Tibial artery (tissue), 4 donors: Measurements from ENCODE around the gene SULT1A2.
"Not testable (repeated sequence)": the region's sequence is repeated elsewhere in the genome, so short reads cannot be mapped to it uniquely, and the experiment has no call there.

Experiments
- DNase-seq, 2 donors: peaks; one replicate each; pipeline ENCODE4 v3.0.0-alpha.2; 2019
- H3K27ac ChIP-seq, 2 donors: fragments of 200-600 bp; sonication (generic) in 1 of 2; 1 replicate in 1 of 2; 2 replicates in 1 of 2; pipeline ENCODE4 v1.5.1; 2018 to 2019; ENCODE audit warnings: mild to moderate bottlenecking in 1 of 2
- H3K27me3 ChIP-seq, 2 donors: fragments of 200-600 bp; sonication (generic) in 1 of 2; one replicate each; pipeline versions ENCODE4 v1.5.1 to v1.6.0; 2016 to 2019
- H3K36me3 ChIP-seq, 3 donors: fragments of 200-600 bp; sonication (generic) in 2 of 3; one replicate each; pipeline ENCODE4 v1.5.1; 2016 to 2019; ENCODE audit warnings: mild to moderate bottlenecking in 2 of 3
- H3K4me1 ChIP-seq, 4 donors: fragments of 200-600 bp; sonication (generic) in 2 of 4; 1 replicate in 3 of 4; 2 replicates in 1 of 4; pipeline ENCODE4 v1.5.1; 2016 to 2019
- H3K4me3 ChIP-seq, 2 donors: fragments of 200-600 bp; sonication (generic) in 1 of 2; 1 replicate in 1 of 2; 2 replicates in 1 of 2; pipeline ENCODE4 v1.5.1; 2018 to 2019; ENCODE audit warnings: mild to moderate bottlenecking in 2 of 2
- H3K9me3 ChIP-seq, 3 donors: fragments of 200-600 bp; sonication (generic) in 1 of 3; one replicate each; pipeline ENCODE4 v1.5.1; 2016 to 2019
- intact Hi-C: fragments of 100-400 bp; cut with DNase I; formaldehyde crosslinking; loops from one replicate; pipeline ENCODE4 v1.15.0; 2023; ENCODE audit warnings: low total_unique reads
- TF ChIP-seq, protein P1 (sequence below), 2 experiments: fragments of 200-600 bp in 1 of 2; fragments of 450-650 bp in 1 of 2; IDR thresholded peaks; one replicate each; pipeline ENCODE4 v1.5.1; 2017 to 2019; ENCODE audit warnings: antibody characterized with exemption in 2 of 2, mild to moderate bottlenecking in 1 of 2, moderate library complexity in 1 of 2

The SULT1A2 gene

DNA sequence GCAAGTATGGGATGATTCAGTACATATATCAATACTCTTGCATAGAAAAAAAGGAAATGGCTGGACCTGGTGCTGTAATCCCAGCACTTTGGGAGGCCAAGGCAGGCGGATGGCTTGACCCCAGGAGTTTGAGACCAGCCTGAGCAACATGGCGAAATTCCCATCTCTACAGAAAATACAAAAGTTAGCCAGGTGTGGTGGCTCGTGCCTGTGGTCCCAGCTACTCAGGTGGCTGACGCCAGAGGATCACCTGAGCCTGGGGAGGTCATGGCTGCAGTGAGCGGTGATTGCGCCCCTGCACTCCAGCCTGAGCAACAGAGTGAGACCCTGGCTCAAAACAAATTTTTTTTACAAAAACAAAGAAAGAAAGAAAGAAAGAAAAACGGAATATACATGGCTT lies 50.2 kb downstream of the SULT1A2 start:
- H3K27ac ChIP-seq: no peak overlapping the region
- intact Hi-C loops: no loop called here
- H3K36me3 ChIP-seq: no peaks in the 10 kb centered on the region
- no peak overlapping the region for H3K4me3 ChIP-seq
- H3K9me3 ChIP-seq: no peaks in the 10 kb centered on the region
- no peak for DNase-seq
- peaks cover 0 to 5% of the 10 kb centered on the region in 2 donors for H3K27me3 ChIP-seq
- no peaks in the 10 kb centered on the region for H3K4me1 ChIP-seq
- TF ChIP-seq, protein P1, sequence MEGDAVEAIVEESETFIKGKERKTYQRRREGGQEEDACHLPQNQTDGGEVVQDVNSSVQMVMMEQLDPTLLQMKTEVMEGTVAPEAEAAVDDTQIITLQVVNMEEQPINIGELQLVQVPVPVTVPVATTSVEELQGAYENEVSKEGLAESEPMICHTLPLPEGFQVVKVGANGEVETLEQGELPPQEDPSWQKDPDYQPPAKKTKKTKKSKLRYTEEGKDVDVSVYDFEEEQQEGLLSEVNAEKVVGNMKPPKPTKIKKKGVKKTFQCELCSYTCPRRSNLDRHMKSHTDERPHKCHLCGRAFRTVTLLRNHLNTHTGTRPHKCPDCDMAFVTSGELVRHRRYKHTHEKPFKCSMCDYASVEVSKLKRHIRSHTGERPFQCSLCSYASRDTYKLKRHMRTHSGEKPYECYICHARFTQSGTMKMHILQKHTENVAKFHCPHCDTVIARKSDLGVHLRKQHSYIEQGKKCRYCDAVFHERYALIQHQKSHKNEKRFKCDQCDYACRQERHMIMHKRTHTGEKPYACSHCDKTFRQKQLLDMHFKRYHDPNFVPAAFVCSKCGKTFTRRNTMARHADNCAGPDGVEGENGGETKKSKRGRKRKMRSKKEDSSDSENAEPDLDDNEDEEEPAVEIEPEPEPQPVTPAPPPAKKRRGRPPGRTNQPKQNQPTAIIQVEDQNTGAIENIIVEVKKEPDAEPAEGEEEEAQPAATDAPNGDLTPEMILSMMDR (IDR thresholded peaks at IDR 0.05): no peak

DNA sequence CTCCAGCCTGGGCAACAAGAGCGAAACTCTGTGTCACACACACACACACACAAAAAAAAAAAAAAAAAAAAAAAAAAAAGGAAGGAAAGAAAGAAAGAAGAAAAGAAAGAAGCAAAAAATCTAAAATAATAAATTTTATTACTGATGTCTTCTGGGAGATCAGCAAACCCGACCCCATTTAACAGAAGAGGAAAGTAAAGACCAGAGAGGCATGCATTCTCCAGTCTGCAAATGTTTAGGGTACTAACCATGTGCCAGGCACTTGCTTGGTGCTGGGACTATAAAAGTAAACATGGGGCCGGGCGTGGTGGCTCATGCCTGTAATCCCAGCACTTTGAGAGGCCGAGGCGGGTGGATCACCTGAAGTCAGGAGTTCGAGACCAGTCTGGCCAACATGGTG lies 50.9 kb downstream of the SULT1A2 start:
- H3K27ac ChIP-seq, H3K4me3 ChIP-seq, H3K4me1 ChIP-seq, intact Hi-C loops, DNase-seq, H3K9me3 ChIP-seq, H3K27me3 ChIP-seq, H3K36me3 ChIP-seq: not testable (repeated sequence)

DNA sequence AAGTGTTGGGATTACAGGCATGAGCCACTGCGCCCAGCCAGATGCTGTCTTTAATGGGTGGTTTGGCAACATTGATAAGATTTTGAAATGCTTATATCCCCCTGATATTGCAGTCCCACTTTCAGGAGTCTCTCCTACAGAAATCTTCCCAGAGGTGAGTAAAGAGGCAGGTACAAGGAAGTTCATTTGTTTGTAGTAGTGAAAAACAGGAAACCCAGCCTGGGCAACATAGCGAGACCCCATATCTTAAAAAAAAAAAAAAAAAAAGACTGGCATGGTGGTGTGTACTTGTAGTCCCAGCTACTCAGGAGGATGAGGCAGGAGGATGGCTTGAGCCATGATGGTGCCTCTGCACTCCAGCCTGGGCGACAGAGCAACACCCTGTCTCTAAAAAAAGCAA lies 51.9 kb downstream of the SULT1A2 start:
- TF ChIP-seq, protein P1 (IDR thresholded peaks at IDR 0.05): no peak
- Histone ChIP-seq H3K27me3 (peaks cover 0 to 5% of the 10 kb centered on the region in 2 donors), H3K36me3 (no peaks in the 10 kb centered on the region), H3K27ac (no peak overlapping the region), H3K4me1 (no peaks in the 10 kb centered on the region), H3K4me3 (no peak overlapping the region), H3K9me3 (no peaks in the 10 kb centered on the region)
- intact Hi-C loops: no loop called here
- DNase-seq: no peak

DNA sequence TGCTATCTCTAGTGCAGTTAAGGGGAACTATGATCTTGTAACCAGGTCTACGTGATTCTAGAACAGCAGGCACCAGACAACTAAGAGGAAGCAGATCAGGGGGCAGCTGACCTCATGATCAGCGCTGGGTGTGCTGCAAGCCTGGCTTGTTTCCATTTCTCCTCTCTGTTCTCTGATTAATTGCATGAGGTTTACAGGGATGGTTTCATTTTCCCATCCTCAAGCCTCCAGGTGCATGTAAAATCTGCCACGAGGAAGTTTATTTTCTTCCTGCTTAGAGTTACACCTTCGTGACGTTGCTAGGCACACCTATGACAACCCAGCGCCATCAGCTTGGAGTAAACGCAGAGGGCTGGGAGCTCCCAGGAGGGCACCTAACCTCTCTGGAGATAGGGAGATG lies 53.8 kb downstream of the SULT1A2 start:
- no peaks in the 10 kb centered on the region for H3K27me3 ChIP-seq
- peaks cover 0 to 1% (median under 1%) of the 10 kb centered on the region in 3 donors for H3K36me3 ChIP-seq
- H3K9me3 ChIP-seq: no peaks in the 10 kb centered on the region
- intact Hi-C loops: no loop called here
- H3K4me3 ChIP-seq: no peak overlapping the region
- peaks cover 0 to 14% (median 11%) of the 10 kb centered on the region in 4 donors for H3K4me1 ChIP-seq
- peak; percentile 44 to 75 for DNase-seq
- TF ChIP-seq, protein P1 (IDR thresholded peaks at IDR 0.05): no peak
- H3K27ac ChIP-seq: no peak overlapping the region

DNA sequence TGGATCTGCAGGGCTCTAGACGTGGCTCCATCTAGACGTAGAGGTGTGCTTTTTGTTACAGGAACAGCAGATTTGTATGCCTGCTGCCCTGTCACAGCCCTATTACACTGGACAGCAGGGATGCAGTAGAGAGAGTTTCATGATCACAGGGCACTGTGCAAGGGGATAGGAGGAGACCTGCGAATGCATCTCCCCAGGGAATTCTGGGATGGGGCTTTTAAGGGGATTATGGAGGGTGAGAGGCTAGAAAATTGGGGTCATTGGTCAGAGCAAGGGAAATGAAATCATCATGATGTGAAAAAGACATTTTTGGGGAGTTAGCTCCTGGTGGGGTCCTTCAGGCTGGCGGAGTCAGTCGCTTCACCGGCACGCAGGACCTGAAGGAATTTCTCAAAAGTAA lies 54.2 kb downstream of the SULT1A2 start:
- H3K9me3 ChIP-seq: peaks cover 0 to 4% (median 0%) of the 10 kb centered on the region in 3 donors
- H3K36me3 ChIP-seq: peaks cover 0 to 6% (median 4%) of the 10 kb centered on the region in 3 donors
- H3K27me3 ChIP-seq: no peaks in the 10 kb centered on the region
- intact Hi-C loops: no loop called here
- H3K27ac ChIP-seq: no peak overlapping the region
- no peak overlapping the region for H3K4me3 ChIP-seq
- peaks cover 0 to 18% (median 15%) of the 10 kb centered on the region in 4 donors for H3K4me1 ChIP-seq
- TF ChIP-seq, protein P1 (IDR thresholded peaks at IDR 0.05): no peak
- DNase-seq: no peak
